WTC11 (cell line): ENCODE measurements around the gene TMTC1. TPM values are rescaled to one million over a fixed set of nuclear protein-coding genes. Genes with fewer than 3 reads are reported as not detected.

Experiments used
- ATAC-seq: fragments of 200-7000 bp; cut with Tn5 transposase; 2 replicates; pipeline ENCODE4 v1.10.0; 2021; ENCODE audit warnings: mild to moderate bottlenecking, moderate library complexity
- CTCF ChIA-PET: fragments of 300-600 bp; sonication (Branson Sonifier 250); formaldehyde crosslinking; loops from one replicate; lab custom pipeline; 2021; ENCODE audit warnings: antibody characterized with exemption; lab: Charles Lee
- POLR2A ChIA-PET: fragments of 350-600 bp; sonication (Branson Sonifier 250); formaldehyde crosslinking; loops from one replicate; lab custom pipeline; 2021; ENCODE audit warnings: antibody characterized with exemption; lab: Charles Lee
- DNase-seq: peaks from one replicate; pipeline ENCODE4 v3.0.0; 2021; ENCODE audit warnings: low spot score
- H3K27ac Mint-ChIP-seq: 2 replicates; pipeline ENCODE4 v1.8.0; 2021; ENCODE audit warnings: mixed read lengths
- H3K27me3 Mint-ChIP-seq: 2 replicates; pipeline ENCODE4 v1.8.0; 2021; ENCODE audit warnings: low read depth, mild to moderate bottlenecking, moderate library complexity, mixed read lengths
- H3K36me3 Mint-ChIP-seq: 2 replicates; pipeline ENCODE4 v1.8.0; 2021; ENCODE audit warnings: mixed read lengths
- H3K4me1 Mint-ChIP-seq: 2 replicates; pipeline ENCODE4 v1.8.0; 2022; ENCODE audit warnings: mixed read lengths
- H3K4me3 Mint-ChIP-seq: 2 replicates; pipeline ENCODE4 v1.8.0; 2021; ENCODE audit warnings: mild to moderate bottlenecking, moderate library complexity, mixed read lengths
- H3K9me3 Mint-ChIP-seq: 2 replicates; pipeline ENCODE4 v1.8.0; 2021; ENCODE audit warnings: mixed read lengths
- AR ChIP-seq: fragments of 250-450 bp; sonication (Bioruptor Pico); IDR thresholded peaks from 2 replicates; pipeline ENCODE4 v1.9.0; 2021; ENCODE audit warnings: mild to moderate bottlenecking
- E2F1 ChIP-seq: sonication (generic); formaldehyde crosslinking; IDR thresholded peaks from 2 replicates; pipeline ENCODE4 v1.8.0; 2022; ENCODE audit warnings: mild to moderate bottlenecking, missing genetic modification reagents
- EMX1 ChIP-seq: fragments of 250-450 bp; sonication (Bioruptor Pico); IDR thresholded peaks from 2 replicates; pipeline ENCODE4 v1.8.0; 2021; ENCODE audit warnings: mild to moderate bottlenecking
- ESRRA ChIP-seq: sonication (generic); formaldehyde crosslinking; IDR thresholded peaks from 2 replicates; pipeline ENCODE4 v1.8.1; 2022; ENCODE audit warnings: mild to moderate bottlenecking, missing genetic modification reagents, borderline replicate concordance
- FOXK1 ChIP-seq: sonication (generic); formaldehyde crosslinking; IDR thresholded peaks from 2 replicates; pipeline ENCODE4 v1.8.0; 2022; ENCODE audit warnings: mild to moderate bottlenecking, moderate library complexity, missing genetic modification reagents
- JAZF1 ChIP-seq: fragments of 250-450 bp; sonication (Bioruptor Pico); IDR thresholded peaks from 2 replicates; pipeline ENCODE4 v1.9.0; 2021; ENCODE audit warnings: moderate library complexity, mild to moderate bottlenecking, inconsistent platforms
- MLX ChIP-seq: sonication (generic); formaldehyde crosslinking; IDR thresholded peaks from 2 replicates; pipeline ENCODE4 v1.8.1; 2023; ENCODE audit warnings: mild to moderate bottlenecking, missing genetic modification reagents, moderate library complexity
- MXD4 ChIP-seq: fragments of 250-450 bp; sonication (Bioruptor Pico); IDR thresholded peaks from 2 replicates; pipeline ENCODE4 v1.8.0; 2021; ENCODE audit warnings: mild to moderate bottlenecking, moderate library complexity, borderline replicate concordance
- MYBL2 ChIP-seq: sonication (generic); formaldehyde crosslinking; IDR thresholded peaks from 2 replicates; pipeline ENCODE4 v1.8.1; 2023; ENCODE audit warnings: mild to moderate bottlenecking, moderate library complexity, missing genetic modification reagents
- NR1H2 ChIP-seq: sonication (generic); formaldehyde crosslinking; IDR thresholded peaks from 2 replicates; pipeline ENCODE4 v1.9.0; 2021; ENCODE audit warnings: mild to moderate bottlenecking, moderate library complexity, missing genetic modification reagents
- OVOL2 ChIP-seq: fragments of 250-450 bp; sonication (Bioruptor Pico); IDR thresholded peaks from 2 replicates; pipeline ENCODE4 v1.9.0; 2021; ENCODE audit warnings: mild to moderate bottlenecking, borderline replicate concordance
- PRRX2 ChIP-seq: fragments of 250-450 bp; sonication (Bioruptor Pico); IDR thresholded peaks from 2 replicates; pipeline ENCODE4 v1.8.0; 2021; ENCODE audit warnings: mild to moderate bottlenecking
- SMAD4 ChIP-seq: sonication (generic); formaldehyde crosslinking; IDR thresholded peaks from 2 replicates; pipeline ENCODE4 v1.8.0; 2022; ENCODE audit warnings: mild to moderate bottlenecking, missing genetic modification reagents
- SP1 ChIP-seq: sonication (generic); formaldehyde crosslinking; conservative IDR thresholded peaks from 2 replicates; pipeline ENCODE4 v1.8.1; 2022; ENCODE audit warnings: missing genetic modification reagents
- STAT6 ChIP-seq: sonication (generic); formaldehyde crosslinking; conservative IDR thresholded peaks from 2 replicates; pipeline ENCODE4 v1.8.1; 2023; ENCODE audit warnings: mild to moderate bottlenecking, low read depth, missing genetic modification reagents, moderate library complexity
- USF1 ChIP-seq: sonication (generic); formaldehyde crosslinking; IDR thresholded peaks from 2 replicates; pipeline ENCODE4 v1.8.0; 2022; ENCODE audit warnings: mild to moderate bottlenecking, missing genetic modification reagents
- ZNF281 ChIP-seq: sonication (generic); formaldehyde crosslinking; IDR thresholded peaks from 2 replicates; pipeline ENCODE4 v1.8.0; 2023; ENCODE audit warnings: mild to moderate bottlenecking, missing genetic modification reagents
- ZNF671 ChIP-seq: fragments of 250-450 bp; sonication (Bioruptor Pico); IDR thresholded peaks from 2 replicates; pipeline ENCODE4 v1.8.0; 2021; ENCODE audit warnings: mild to moderate bottlenecking
- ZSCAN18 ChIP-seq: fragments of 250-450 bp; sonication (Bioruptor Pico); IDR thresholded peaks from 2 replicates; pipeline ENCODE4 v2.1.2; 2022; ENCODE audit warnings: mild to moderate bottlenecking, moderate library complexity
- total RNA-seq: library from RNA; stranded (reverse); gene quantifications from 3 replicates; pipeline ENCODE4 v1.2.3, GENCODE V29; 2021

Gene TMTC1
- total RNA-seq, 1 experiment from 2014 or later = 17.3 TPM

GRCh38 chr12:29768372-29768771 is 15.4 kb downstream of the TMTC1 start (continued):
- TF ChIP-seq JAZF1 = no peak
- no peak for TF ChIP-seq MLX (CRISPR knock-in tag)
- no peak for TF ChIP-seq SP1 (CRISPR knock-in tag)

GRCh38 chr12:29763301-29763683 is 20.4 kb downstream of the TMTC1 start:
- no peak for TF ChIP-seq SMAD4
- TF ChIP-seq ZNF671 (CRISPR knock-in tag) = no peak
- TF ChIP-seq ZNF281 = no peak
- no peak for TF ChIP-seq OVOL2
- TF ChIP-seq USF1 = no peak
- TF ChIP-seq AR (CRISPR knock-in tag) = no peak
- Mint-ChIP-seq H3K27me3 (no peaks in the 10 kb centered on the region), H3K36me3 (peaks cover 16% of the 10 kb centered on the region), H3K27ac (no peak overlapping the region), H3K4me3 (no peak overlapping the region), H3K9me3 (peaks cover 6% of the 10 kb centered on the region), H3K4me1 (no peaks in the 10 kb centered on the region)
- POLR2A ChIA-PET = no interaction called here
- ATAC-seq = peak; percentile 83
- CTCF ChIA-PET = interaction anchor here (0.9 to 1.0 kb wide), 3 partner anchors 138 to 678 kb away, joined by 3 read pairs; no protein-coding TSS in a partner anchor
- no peak for DNase-seq

- Mint-ChIP-seq H3K27me3 (no peaks in the 10 kb centered on the region), H3K4me1 (no peaks in the 10 kb centered on the region), H3K4me3 (no peak overlapping the region), H3K9me3 (peaks cover 11% of the 10 kb centered on the region), H3K36me3 (peaks cover 21% of the 10 kb centered on the region), H3K27ac (no peak overlapping the region)
- ChIA-PET CTCF (interaction anchor here (0.9 to 1.0 kb wide), 3 partner anchors 139 to 678 kb away, joined by 3 read pairs; no protein-coding TSS in a partner anchor), POLR2A (interaction anchor here (0.5 kb wide), 1 partner anchor 157 kb away, joined by 4 read pairs; no protein-coding TSS in a partner anchor)
- ATAC-seq (peak; percentile 58), DNase-seq (no peak)
- TF ChIP-seq EMX1 (CRISPR knock-in tag) = no peak
- no peak for TF ChIP-seq STAT6 (CRISPR knock-in tag)
- no peak for TF ChIP-seq MYBL2 (CRISPR knock-in tag)
- no peak for TF ChIP-seq MXD4
- TF ChIP-seq PRRX2 = no peak
- TF ChIP-seq ESRRA (CRISPR knock-in tag) = no peak
- no peak for TF ChIP-seq E2F1
- no peak for TF ChIP-seq ZSCAN18 (CRISPR knock-in tag)
- no peak for TF ChIP-seq NR1H2 (CRISPR knock-in tag)
- no peak for TF ChIP-seq FOXK1 (CRISPR knock-in tag)
Measured at GRCh38 chr12:29762637-29763300, 21.0 kb downstream of the TMTC1 start.
